HUES48 (cell line): ENCODE measurements around the gene FBP1.
A peak's percentile ranks its signal among the peaks of the same experiment; 100 is the strongest.
"Not testable (repeated sequence)": the region's sequence is repeated elsewhere in the genome, so short reads cannot be mapped to it uniquely, and the experiment has no call there.

ENCODE experiments used
- H3K27ac ChIP-seq: one replicate; pipeline ENCODE4 v1.7.0; 2013; ENCODE audit warnings: low read depth, low read length, inconsistent platforms
- H3K27me3 ChIP-seq: 2 replicates; pipeline ENCODE4 v1.6.1; 2013; ENCODE audit warnings: mild to moderate bottlenecking, low read length; ENCODE audit not compliant: control insufficient read depth, insufficient read depth
- H3K36me3 ChIP-seq: 2 replicates; pipeline ENCODE4 v1.6.1; 2013; ENCODE audit warnings: low read length; ENCODE audit not compliant: control insufficient read depth, insufficient read depth
- H3K4me1 ChIP-seq: 2 replicates; pipeline ENCODE4 v1.6.1; 2013; ENCODE audit warnings: mild to moderate bottlenecking, low read length; ENCODE audit not compliant: control insufficient read depth, insufficient read depth
- H3K4me3 ChIP-seq: 2 replicates; pipeline ENCODE4 v1.5.1; 2013; ENCODE audit warnings: mild to moderate bottlenecking, low read depth, low read length
- H3K9ac ChIP-seq: 2 replicates; pipeline ENCODE4 v1.6.1; 2013; ENCODE audit warnings: mild to moderate bottlenecking, low read depth, low read length, moderate library complexity
- H3K9me3 ChIP-seq: 2 replicates; pipeline ENCODE4 v1.6.1; 2013; ENCODE audit warnings: low read length; ENCODE audit not compliant: control insufficient read depth, insufficient read depth

The FBP1 gene

DNA sequence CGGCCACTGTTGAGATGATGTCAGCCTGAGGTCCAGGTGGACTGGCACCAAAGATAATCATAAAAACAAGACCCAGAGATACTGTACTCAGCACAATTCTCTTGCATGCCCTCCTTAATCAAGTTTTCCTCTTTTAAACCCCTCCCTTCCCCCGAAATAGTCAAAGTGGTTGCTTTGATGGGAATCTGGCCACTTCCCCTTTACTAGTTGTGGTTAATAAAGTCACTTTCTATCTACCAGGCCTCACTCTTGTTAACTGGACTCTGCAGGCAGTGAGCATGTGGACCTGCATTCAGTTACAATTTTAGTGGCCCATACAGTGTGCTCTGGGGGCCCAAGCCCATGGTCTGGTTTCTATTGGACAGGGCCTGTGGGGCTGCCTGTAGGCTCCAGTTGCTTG lies 63.2 kb downstream of the FBP1 start:
- H3K27me3 ChIP-seq = no peaks in the 10 kb centered on the region

DNA sequence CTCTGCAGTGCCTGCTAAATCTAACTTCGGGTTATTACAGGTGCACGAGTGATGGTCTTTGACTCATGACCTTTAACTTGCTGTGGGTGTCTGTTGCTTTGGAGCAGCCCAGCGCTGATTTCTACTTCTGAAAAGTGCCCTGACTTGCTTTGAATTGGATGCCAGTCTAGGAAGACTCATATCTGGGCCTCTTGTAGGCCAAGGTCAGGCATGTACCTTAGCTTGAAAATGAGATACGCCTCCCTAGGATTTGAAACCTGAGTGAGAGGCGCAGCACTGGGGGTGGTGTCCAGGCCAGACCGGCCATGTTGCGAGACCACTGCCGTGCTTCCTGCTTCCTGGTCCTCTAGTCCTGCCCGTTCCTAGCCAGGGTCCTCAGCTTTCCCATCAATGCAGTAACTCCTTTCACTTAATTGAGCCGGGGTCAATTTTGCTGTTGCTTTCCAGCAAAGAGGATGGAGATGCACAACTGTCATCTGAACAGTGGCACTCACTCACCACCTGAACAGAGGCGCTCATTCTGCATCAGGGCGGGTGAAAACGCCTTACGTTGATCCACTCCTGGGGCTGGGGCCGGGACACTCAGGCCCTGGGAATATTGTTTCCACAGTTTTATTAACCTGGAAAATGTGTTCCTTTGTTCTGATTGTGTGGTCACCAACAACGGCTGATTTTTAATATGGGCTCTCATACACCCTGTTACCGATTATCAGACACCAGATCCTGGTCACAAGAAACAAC lies 70.2 kb downstream of the FBP1 start:
- no peak overlapping the region for H3K9ac ChIP-seq
- no peak overlapping the region for H3K4me3 ChIP-seq
- no peaks in the 10 kb centered on the region for H3K36me3 ChIP-seq
- no peak overlapping the region for H3K27ac ChIP-seq
- H3K9me3 ChIP-seq = no peaks in the 10 kb centered on the region
- no peaks in the 10 kb centered on the region for H3K27me3 ChIP-seq
- no peaks in the 10 kb centered on the region for H3K4me1 ChIP-seq

More for the DNA sequence above, 63.2 kb downstream of the FBP1 start:
- Histone ChIP-seq H3K4me3 (no peak overlapping the region), H3K9ac (no peak overlapping the region), H3K4me1 (no peaks in the 10 kb centered on the region), H3K9me3 (no peaks in the 10 kb centered on the region), H3K36me3 (no peaks in the 10 kb centered on the region), H3K27ac (no peak overlapping the region)

DNA sequence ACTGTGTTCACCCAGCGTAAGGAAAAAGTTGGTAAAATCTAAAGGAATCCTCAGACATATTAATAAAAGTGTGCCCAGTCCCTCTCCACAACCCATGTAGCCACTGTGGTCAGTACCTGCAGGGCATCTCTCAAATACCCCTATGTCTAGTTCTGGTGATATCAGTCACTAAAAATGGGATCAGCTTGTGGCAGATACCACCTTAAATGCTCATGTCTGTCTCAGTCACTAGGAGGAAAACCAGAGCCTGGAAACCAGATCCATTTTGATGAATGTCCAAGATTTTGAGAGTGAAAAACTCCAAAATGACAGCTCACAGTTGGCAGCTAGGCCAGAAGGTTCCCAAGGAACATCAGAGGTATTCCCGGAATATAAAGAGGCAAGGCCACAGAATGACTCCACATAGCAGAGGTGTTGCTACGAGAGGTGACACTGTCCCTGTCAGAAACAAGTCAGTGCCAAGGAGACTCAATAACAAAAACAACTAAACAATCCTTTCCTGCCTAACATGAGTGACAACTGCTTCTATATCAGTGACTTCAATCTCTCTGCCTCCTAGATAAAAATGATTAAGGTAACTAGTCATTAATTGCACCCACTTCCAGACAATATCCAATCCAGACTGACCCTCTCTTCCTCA lies 70.9 kb downstream of the FBP1 start:
- Histone ChIP-seq H3K9ac (no peak overlapping the region), H3K27ac (no peak overlapping the region), H3K9me3 (no peaks in the 10 kb centered on the region), H3K4me3 (no peak overlapping the region), H3K27me3 (no peaks in the 10 kb centered on the region), H3K4me1 (no peaks in the 10 kb centered on the region), H3K36me3 (no peaks in the 10 kb centered on the region)

DNA sequence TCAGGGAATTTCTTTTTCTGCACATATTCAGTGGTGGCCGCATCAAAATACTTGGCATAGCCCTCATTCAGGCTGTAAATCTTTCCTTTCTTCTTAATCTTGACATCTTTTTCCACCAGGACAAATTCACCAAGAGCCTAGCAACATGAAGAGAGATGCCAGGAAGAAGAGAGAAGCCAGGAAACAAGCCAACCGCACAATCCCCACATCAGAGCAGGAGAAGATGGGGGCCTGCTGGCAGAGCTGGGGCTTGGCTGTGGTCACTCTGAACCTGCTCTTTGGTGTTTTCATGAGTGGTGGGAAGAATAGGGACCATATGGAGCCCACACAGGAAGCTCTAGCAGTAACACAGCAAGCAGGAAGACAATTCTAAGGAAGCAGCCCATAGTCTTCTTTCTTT lies 72.0 kb downstream of the FBP1 start:
- H3K4me3 ChIP-seq = no peak overlapping the region
- H3K27ac ChIP-seq = no peak overlapping the region
- H3K4me1 ChIP-seq = no peaks in the 10 kb centered on the region
- H3K36me3 ChIP-seq = no peaks in the 10 kb centered on the region
- H3K9me3 ChIP-seq = no peaks in the 10 kb centered on the region
- H3K9ac ChIP-seq = no peak overlapping the region
- H3K27me3 ChIP-seq = no peaks in the 10 kb centered on the region

DNA sequence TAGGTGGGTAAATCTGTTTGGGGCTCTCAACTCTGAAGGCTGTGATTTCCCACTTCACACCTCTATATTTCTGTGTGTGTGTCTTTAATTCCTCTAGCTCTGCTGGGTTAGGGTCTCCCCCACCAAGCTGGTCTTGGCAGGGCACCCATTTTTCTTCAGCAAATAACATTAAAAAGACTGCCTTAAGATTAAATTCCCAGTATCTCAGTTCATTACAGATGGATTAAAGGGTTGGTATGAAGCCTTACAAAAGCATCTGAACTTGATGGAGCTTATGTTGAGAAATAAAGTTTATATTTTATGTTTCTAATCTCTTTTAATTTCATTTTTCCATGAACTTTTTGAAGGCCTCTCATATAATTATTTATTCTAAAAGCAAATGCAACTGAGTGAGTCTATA lies 72.8 kb downstream of the FBP1 start:
- H3K4me3 ChIP-seq = no peak overlapping the region
- no peaks in the 10 kb centered on the region for H3K4me1 ChIP-seq
- H3K36me3 ChIP-seq = no peaks in the 10 kb centered on the region
- no peaks in the 10 kb centered on the region for H3K9me3 ChIP-seq
- H3K27me3 ChIP-seq = no peaks in the 10 kb centered on the region
- H3K9ac ChIP-seq = no peak overlapping the region
- H3K27ac ChIP-seq = no peak overlapping the region

DNA sequence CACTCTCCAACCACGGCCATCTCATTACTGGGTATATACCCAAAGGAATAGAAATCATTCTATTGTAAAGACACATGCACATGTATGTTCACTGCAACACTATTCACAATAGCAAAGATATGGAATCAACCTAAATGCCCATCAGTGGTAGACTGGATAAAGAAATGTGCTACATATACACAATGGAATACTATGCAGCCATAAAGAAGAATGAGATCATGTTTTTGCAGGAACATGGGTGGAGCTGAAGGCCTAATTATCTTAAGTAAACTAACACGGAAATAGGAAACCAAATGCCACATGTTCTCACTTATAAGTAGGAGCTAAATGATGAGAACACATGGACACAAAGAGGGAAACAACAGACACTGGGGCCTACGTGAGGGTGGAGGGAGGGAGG lies 75.0 kb downstream of the FBP1 start:
- not testable (repeated sequence) for H3K36me3 ChIP-seq, H3K4me3 ChIP-seq, H3K9me3 ChIP-seq, H3K27ac ChIP-seq, H3K27me3 ChIP-seq, H3K4me1 ChIP-seq, H3K9ac ChIP-seq

DNA sequence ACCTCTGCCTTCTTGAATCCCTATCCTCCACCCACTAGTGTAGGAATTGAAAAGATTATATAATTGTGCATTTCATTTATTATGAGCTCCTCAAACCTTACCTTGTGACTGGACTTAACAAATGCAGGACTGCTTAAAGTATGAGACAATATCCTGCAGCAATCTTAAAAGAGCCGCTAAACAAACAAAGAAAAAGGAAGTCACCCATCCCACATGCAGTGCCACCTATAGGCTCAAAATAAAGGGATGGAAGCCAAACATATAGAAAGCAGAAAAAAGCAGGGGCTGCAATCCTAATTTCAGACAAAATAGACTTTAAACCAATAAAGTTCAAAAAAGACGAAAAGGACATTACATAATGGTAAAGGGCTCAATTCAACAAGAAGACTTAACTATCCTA lies 75.8 kb downstream of the FBP1 start:
- Histone ChIP-seq H3K9me3 (no peaks in the 10 kb centered on the region), H3K27me3 (no peaks in the 10 kb centered on the region), H3K27ac (no peak overlapping the region), H3K4me1 (no peaks in the 10 kb centered on the region), H3K4me3 (no peak overlapping the region), H3K36me3 (peaks cover 7% of the 10 kb centered on the region; the same call in 1 of the 2 replicates), H3K9ac (no peak overlapping the region)

DNA sequence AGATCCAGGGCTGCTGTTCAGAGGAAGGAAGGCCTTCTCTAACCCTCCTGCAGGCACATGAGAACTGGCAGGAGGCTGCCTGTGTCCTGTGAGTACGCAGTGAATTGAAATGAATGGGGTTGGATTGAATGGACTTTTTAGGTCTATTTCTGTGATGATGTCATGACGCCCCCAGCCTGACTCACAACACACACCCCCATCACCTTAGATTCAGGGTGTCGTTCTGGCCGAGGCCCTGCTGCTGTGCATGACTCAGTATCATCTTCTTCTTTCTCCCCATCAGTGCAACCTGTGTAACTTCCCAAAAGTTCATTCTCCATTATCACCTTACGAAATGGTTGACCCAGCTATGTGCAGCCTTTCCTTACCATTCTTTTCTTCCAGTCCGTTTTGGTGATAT lies 79.1 kb downstream of the FBP1 start:
- H3K27me3 ChIP-seq = no peaks in the 10 kb centered on the region
- H3K36me3 ChIP-seq = peaks cover 7% of the 10 kb centered on the region; the same call in 1 of the 2 replicates
- no peak overlapping the region for H3K9ac ChIP-seq
- no peaks in the 10 kb centered on the region for H3K4me1 ChIP-seq
- H3K4me3 ChIP-seq = no peak overlapping the region
- no peaks in the 10 kb centered on the region for H3K9me3 ChIP-seq
- H3K27ac ChIP-seq = no peak overlapping the region

DNA sequence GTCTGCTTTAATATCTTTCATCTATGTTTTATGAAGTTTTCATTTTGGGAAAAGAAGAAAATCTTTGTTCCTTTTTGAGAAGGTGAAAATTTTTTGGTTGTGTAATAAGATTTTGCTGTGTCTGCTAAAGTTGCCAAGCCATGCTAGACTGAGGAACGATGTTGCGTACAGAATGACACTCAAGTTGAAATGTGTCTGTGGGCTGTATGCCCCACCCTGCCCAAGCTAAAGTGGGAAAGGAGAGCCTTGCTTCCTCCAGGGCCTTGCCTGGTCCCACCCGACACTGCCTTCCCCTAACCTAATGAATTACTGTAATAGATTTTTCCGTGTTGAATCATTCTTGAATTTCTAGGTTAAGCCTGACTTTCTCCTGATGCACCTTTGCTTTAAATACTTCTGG lies 81.9 kb downstream of the FBP1 start:
- Histone ChIP-seq H3K4me3 (no peak overlapping the region), H3K27ac (no peak overlapping the region), H3K4me1 (no peaks in the 10 kb centered on the region), H3K27me3 (no peaks in the 10 kb centered on the region), H3K9ac (no peak overlapping the region), H3K9me3 (no peaks in the 10 kb centered on the region), H3K36me3 (peaks cover 7% of the 10 kb centered on the region; the same call in 1 of the 2 replicates)

DNA sequence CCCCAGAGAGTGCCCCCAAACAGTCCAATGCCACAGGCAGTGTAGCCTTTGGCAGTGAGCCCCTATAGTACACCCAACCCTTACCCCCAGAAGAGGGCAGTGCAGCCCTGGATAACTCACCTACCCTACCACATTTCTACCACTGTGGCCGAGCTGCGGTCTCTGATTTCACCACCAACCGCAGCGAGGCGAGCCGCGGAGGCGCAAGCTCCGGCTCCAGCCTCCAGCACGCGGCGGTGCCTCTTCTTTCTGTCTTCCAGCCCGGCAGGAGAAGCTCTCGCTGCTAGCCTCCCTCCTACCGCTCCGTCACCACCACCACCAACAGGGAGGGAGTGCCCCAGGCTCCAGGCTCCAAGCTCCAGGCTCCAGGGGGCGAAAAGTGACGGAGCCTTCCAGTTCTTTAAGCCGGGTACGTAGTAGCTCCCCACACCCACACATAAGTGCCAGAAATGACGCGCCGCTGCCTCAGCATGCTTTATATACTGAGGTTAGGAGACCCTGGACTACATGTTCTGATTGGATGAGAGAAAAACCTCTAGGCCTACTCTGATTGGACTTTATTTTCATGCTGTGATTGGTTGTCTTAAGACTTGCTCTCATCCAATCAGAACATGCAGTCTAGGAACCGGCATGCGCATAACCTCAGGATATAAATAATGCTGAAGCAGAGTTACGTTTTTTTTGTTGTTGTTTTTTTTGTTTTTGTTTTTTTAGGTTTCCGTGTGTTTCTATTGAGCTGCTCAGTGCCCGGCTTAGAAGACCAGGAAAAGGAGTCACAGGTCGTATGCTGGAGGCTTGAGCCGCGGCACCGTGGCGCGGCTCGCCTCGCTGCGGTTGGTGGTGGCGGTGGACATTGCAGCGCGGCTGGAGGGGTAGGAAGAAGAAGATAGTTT lies 84.6 kb downstream of the FBP1 start, which contains the start of gene PCAT7:
Gene PCAT7 (plus strand): TSS at position 645 of the 893 bp plus-strand sequence.
- Histone ChIP-seq H3K4me3 (peak within 1 kb of the TSS; percentile 72), H3K9ac (peak within 1 kb of the TSS; percentile 82; the same call in 1 of the 2 replicates)

More for the DNA sequence above, 84.6 kb downstream of the FBP1 start, which contains the start of gene PCAT7:
- Histone ChIP-seq H3K27ac (peak within 1 kb of the TSS; percentile 80), H3K27me3 (no peaks in the 10 kb centered on the region), H3K9me3 (peaks cover 4% of the 10 kb centered on the region; the same call in 1 of the 2 replicates), H3K4me1 (no peaks in the 10 kb centered on the region), H3K36me3 (peaks cover 7% of the 10 kb centered on the region; the same call in 1 of the 2 replicates)
